Measurements from ENCODE around the gene ETS1.

The ETS1 gene

DNA sequence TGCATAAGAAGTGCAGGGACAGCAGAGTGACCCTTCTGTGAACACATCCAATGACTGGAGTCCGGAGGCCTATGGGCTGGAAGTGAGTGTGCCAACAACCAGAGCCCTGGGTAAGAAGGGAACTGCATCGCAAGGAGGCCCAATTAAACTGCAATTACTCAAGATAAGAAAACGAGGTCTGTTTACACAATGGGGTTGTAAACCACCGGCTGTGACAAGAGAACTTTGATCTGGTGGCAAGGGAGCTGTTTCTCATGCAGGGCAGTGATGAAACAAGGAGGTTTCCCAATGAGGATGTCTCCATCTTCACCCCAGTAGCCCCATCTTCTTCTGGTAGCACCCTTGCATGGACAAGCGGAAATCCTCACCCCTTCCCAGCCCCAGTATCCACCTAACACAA lies 21.5 kb downstream of the ETS1 start:
- TF ChIP-seq EZH2 (IDR thresholded peaks at IDR 0.05) (no peak), POLR2AphosphoS5 (IDR thresholded peaks at IDR 0.05; ENCODE audit: borderline replicate concordance, low read depth, low read length) (no peak), FOXP2 (optimal IDR thresholded peaks at IDR 0.05; ENCODE audit: control extremely low read depth, extremely low read length, insufficient read depth) (no peak)
- no peaks in the 10 kb centered on the region for H3K36me3 ChIP-seq (ENCODE audit: insufficient read depth, low read length)
- no peak overlapping the region for H3K4me3 ChIP-seq
- H3K27ac ChIP-seq = no peak overlapping the region
- no peak overlapping the region for H3K9ac ChIP-seq (ENCODE audit: insufficient read length)
- DNase-seq (ENCODE audit: low read depth, low spot score) = no peak
- no peaks in the 10 kb centered on the region for H3K9me3 ChIP-seq (ENCODE audit: low read depth, low read length)

GRCh38 chr11:128564642-128565245 lies 22.6 kb downstream of the ETS1 start:
- H3K9ac ChIP-seq (ENCODE audit: insufficient read length) = no peak overlapping the region
- H3K36me3 ChIP-seq (ENCODE audit: insufficient read depth, low read length) = no peaks in the 10 kb centered on the region
- no peaks in the 10 kb centered on the region for H3K9me3 ChIP-seq (ENCODE audit: low read depth, low read length)
- no peak for DNase-seq (ENCODE audit: low read depth, low spot score)
- no peak for TF ChIP-seq EZH2 (IDR thresholded peaks at IDR 0.05)
- no peak for TF ChIP-seq POLR2AphosphoS5 (IDR thresholded peaks at IDR 0.05; ENCODE audit: borderline replicate concordance, low read depth, low read length)
- TF ChIP-seq FOXP2 (optimal IDR thresholded peaks at IDR 0.05; ENCODE audit: control extremely low read depth, extremely low read length, insufficient read depth) = no peak
- H3K27ac ChIP-seq = no peak overlapping the region
- no peak overlapping the region for H3K4me3 ChIP-seq

- Histone ChIP-seq H3K27ac (no peak overlapping the region), H3K9me3 (ENCODE audit: low read depth, low read length) (no peaks in the 10 kb centered on the region), H3K9ac (ENCODE audit: insufficient read length) (no peak overlapping the region), H3K4me3 (no peak overlapping the region), H3K36me3 (ENCODE audit: insufficient read depth, low read length) (no peaks in the 10 kb centered on the region)
- TF ChIP-seq EZH2 (IDR thresholded peaks at IDR 0.05) = no peak
- TF ChIP-seq POLR2AphosphoS5 (IDR thresholded peaks at IDR 0.05; ENCODE audit: borderline replicate concordance, low read depth, low read length) = no peak
- TF ChIP-seq FOXP2 (optimal IDR thresholded peaks at IDR 0.05; ENCODE audit: control extremely low read depth, extremely low read length, insufficient read depth) = no peak
- DNase-seq (ENCODE audit: low read depth, low spot score) = no peak
Measured at GRCh38 chr11:128563942-128564641, 23.3 kb downstream of the ETS1 start.

- no peak overlapping the region for H3K27ac ChIP-seq
- no peaks in the 10 kb centered on the region for H3K36me3 ChIP-seq (ENCODE audit: insufficient read depth, low read length)
- TF ChIP-seq EZH2 (IDR thresholded peaks at IDR 0.05) = no peak
- no peak for TF ChIP-seq FOXP2 (optimal IDR thresholded peaks at IDR 0.05; ENCODE audit: control extremely low read depth, extremely low read length, insufficient read depth)
- no peak for TF ChIP-seq POLR2AphosphoS5 (IDR thresholded peaks at IDR 0.05; ENCODE audit: borderline replicate concordance, low read depth, low read length)
- no peak overlapping the region for H3K4me3 ChIP-seq
- DNase-seq (ENCODE audit: low read depth, low spot score) = no peak
- H3K9me3 ChIP-seq (ENCODE audit: low read depth, low read length) = no peaks in the 10 kb centered on the region
- no peak overlapping the region for H3K9ac ChIP-seq (ENCODE audit: insufficient read length)
Measured at GRCh38 chr11:128563308-128563707, 24.1 kb downstream of the ETS1 start.

DNA sequence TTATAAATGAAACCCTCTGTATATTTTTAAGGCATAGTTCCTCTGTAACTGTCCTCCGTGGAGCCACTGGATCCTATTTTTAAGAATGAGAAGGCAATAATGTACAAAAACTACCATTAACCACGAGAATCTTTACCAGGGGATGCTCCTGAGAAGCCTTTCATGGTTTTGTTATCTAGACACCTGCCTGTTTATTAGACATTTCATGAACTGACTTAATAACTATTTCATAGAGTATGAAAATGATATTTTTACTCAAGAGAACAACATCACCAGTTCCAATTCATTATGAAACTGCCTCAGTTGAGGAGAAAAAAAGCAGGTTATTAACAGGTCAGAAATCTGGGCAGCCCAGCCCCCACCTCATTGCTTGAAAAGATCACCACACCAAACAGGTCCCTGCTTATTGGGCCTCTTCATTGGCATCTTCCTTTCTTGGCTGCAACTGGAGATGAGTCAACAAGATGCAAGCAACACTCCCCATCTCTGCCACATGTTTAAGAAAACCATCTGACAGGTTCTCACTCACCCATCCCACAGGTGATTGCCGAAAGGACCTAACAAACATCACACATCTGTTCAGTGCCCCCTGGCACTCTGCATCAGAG lies 27.8 kb downstream of the ETS1 start:
- no peak overlapping the region for H3K27ac ChIP-seq
- TF ChIP-seq EZH2 (IDR thresholded peaks at IDR 0.05) (no peak), FOXP2 (optimal IDR thresholded peaks at IDR 0.05; ENCODE audit: control extremely low read depth, extremely low read length, insufficient read depth) (no peak), POLR2AphosphoS5 (IDR thresholded peaks at IDR 0.05; ENCODE audit: borderline replicate concordance, low read depth, low read length) (no peak)
- no peaks in the 10 kb centered on the region for H3K36me3 ChIP-seq (ENCODE audit: insufficient read depth, low read length)
- H3K9ac ChIP-seq (ENCODE audit: insufficient read length) = no peak overlapping the region
- no peak overlapping the region for H3K4me3 ChIP-seq
- no peak for DNase-seq (ENCODE audit: low read depth, low spot score)
- no peaks in the 10 kb centered on the region for H3K9me3 ChIP-seq (ENCODE audit: low read depth, low read length)

DNA sequence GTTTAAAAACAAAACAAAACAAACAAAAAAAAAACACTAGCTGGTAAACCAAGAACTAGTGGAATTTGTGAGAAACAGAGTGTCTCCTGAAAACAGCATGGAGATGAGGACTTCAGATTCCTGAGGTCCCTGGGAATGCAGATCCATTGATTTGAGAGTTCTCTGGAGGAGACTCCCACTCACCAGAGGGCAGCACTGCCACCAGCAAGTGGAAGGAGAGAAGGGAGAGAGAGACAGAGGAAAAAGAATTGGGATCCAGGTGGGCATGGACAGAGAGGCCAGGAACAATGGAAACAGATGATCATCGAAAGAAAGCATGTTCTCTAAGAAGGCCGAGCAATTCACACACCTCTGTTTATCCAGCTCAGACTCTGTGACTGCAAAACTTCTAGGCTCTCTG lies 31.8 kb downstream of the ETS1 start:
- H3K4me3 ChIP-seq = no peak overlapping the region
- no peak overlapping the region for H3K9ac ChIP-seq (ENCODE audit: insufficient read length)
- H3K27ac ChIP-seq = no peak overlapping the region
- no peaks in the 10 kb centered on the region for H3K36me3 ChIP-seq (ENCODE audit: insufficient read depth, low read length)
- no peaks in the 10 kb centered on the region for H3K9me3 ChIP-seq (ENCODE audit: low read depth, low read length)
- TF ChIP-seq FOXP2 (optimal IDR thresholded peaks at IDR 0.05; ENCODE audit: control extremely low read depth, extremely low read length, insufficient read depth) = no peak
- no peak for TF ChIP-seq EZH2 (IDR thresholded peaks at IDR 0.05)
- TF ChIP-seq POLR2AphosphoS5 (IDR thresholded peaks at IDR 0.05; ENCODE audit: borderline replicate concordance, low read depth, low read length) = no peak
- DNase-seq (ENCODE audit: low read depth, low spot score) = no peak

DNA sequence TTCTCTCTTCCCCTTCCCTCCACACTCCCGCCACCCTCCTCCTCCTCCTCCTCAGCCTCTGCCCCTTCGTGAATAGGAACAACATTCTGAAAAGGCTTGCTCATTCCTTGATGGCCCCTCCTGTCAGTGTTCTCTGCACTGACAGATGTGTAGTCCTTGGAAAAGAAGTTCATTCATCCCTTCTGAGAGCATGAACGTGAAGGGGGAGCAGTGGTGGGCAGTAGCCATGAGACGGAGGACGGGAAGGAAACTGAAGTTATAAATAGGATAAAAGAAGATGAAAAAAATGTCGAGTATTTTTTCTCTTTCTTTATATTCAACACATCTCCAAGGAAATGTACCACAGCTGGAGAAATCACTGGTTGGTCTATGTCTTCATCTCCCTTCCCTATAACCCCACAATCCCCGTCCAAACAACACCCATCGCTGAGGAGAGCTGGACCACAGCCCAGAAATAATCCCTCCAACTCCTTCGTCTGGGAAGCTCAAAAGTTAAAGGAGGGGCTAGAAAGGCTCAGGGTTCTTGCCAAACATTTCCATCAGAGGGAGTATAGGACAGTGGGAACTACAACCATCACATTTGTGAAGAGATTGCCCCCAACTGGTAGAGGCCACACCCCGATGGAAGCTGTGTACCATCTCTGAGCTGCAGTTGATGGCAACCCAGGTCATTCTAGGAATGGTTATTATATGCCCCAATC lies 33.5 kb downstream of the ETS1 start:
- TF ChIP-seq EZH2 (IDR thresholded peaks at IDR 0.05) (no peak), FOXP2 (optimal IDR thresholded peaks at IDR 0.05; ENCODE audit: control extremely low read depth, extremely low read length, insufficient read depth) (no peak), POLR2AphosphoS5 (IDR thresholded peaks at IDR 0.05; ENCODE audit: borderline replicate concordance, low read depth, low read length) (no peak)
- DNase-seq (ENCODE audit: low read depth, low spot score) = no peak
- no peak overlapping the region for H3K27ac ChIP-seq
- H3K9ac ChIP-seq (ENCODE audit: insufficient read length) = no peak overlapping the region
- H3K36me3 ChIP-seq (ENCODE audit: insufficient read depth, low read length) = no peaks in the 10 kb centered on the region
- H3K4me3 ChIP-seq = no peak overlapping the region
- H3K9me3 ChIP-seq (ENCODE audit: low read depth, low read length) = no peaks in the 10 kb centered on the region

Measured in SK-N-MC (cell line).